ENCODE results near the gene PPM1D.

DNA sequence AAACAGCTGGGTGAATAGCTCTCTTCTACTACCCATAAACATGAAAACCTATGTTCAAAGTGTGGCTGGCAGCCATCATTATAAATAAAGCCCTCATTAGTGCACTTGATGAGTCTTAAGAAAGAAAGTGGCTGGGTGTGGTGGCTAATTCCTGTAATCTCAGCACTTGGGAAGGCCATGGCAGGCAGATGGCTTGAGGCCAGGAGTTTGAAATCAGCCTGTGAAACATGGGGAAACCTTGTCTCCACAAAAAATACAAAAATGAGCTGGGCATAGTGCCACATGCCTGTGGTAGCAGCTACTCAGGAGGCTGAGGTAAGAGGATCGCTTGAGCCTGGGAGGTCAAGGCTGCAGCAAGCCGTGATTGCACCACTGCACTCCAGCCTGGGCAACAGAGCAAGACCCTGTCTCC is 45.6 kb upstream of the PPM1D start:
- TF ChIP-seq, protein P1, sequence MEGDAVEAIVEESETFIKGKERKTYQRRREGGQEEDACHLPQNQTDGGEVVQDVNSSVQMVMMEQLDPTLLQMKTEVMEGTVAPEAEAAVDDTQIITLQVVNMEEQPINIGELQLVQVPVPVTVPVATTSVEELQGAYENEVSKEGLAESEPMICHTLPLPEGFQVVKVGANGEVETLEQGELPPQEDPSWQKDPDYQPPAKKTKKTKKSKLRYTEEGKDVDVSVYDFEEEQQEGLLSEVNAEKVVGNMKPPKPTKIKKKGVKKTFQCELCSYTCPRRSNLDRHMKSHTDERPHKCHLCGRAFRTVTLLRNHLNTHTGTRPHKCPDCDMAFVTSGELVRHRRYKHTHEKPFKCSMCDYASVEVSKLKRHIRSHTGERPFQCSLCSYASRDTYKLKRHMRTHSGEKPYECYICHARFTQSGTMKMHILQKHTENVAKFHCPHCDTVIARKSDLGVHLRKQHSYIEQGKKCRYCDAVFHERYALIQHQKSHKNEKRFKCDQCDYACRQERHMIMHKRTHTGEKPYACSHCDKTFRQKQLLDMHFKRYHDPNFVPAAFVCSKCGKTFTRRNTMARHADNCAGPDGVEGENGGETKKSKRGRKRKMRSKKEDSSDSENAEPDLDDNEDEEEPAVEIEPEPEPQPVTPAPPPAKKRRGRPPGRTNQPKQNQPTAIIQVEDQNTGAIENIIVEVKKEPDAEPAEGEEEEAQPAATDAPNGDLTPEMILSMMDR (IDR thresholded peaks at IDR 0.05), result no peak
- no peak for TF ChIP-seq POLR2A (IDR thresholded peaks at IDR 0.05)
- no peak for TF ChIP-seq POLR2AphosphoS5 (IDR thresholded peaks at IDR 0.05)

Measured in sigmoid colon (tissue), 4 donors.